ENCODE results near the gene ADGRG3. TPM values are rescaled to one million over a fixed set of nuclear protein-coding genes. Genes with fewer than 3 reads are reported as not detected.

The ADGRG3 gene
- total and polyA plus RNA-seq, 9 of the 15 experiments (the other 6 are each of a cell fraction or from before 2014, with no cell fraction given), result 0.09 to 0.52 (median 0.14) TPM; not detected in 3

DNA sequence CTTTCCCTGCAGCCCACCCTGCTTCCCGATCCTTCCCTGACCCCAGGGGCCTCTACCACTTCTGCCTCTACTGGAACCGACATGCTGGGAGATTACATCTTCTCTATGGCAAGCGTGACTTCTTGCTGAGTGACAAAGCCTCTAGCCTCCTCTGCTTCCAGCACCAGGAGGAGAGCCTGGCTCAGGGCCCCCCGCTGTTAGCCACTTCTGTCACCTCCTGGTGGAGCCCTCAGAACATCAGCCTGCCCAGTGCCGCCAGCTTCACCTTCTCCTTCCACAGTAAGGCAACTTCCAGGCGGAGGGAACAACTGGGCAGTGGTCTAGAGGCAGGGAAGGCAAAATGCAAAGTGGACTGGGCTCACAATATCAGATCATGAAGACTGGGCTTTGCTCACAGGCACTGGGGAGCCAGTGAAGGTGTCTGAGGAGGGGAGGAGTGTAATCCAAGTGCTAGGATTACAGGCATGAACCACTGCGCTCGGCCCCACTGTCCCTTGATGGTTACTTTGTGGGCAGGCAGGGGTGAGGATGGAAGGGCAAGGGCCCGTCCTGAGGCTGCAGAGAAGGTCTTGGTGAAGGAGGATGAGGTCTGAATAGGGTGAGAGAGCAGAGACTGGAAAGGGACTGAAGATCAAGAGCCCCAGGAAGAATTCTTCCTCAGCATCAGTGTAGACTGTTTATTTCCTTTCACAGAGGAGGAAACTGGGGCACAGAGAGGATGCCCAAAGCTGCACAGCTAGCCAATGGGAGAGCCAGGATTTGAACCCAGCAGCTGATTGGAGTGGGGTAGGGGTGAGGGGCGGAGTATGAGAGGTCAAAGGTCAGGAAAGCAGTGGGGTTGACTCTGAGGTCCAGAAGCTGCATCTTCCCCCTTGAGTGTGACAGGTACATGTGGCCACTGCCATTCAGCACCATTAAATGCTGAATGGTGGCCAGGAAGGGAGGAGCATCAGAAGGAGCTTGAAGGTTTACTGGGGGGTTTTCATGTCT lies 16.5 kb upstream of the ADGRG3 start:
- no peak overlapping the region for H3K9ac ChIP-seq (ENCODE audit: insufficient read depth in 1 of 2, low read depth in 2 of 2, low read length in 2 of 2)
- H3K9me3 ChIP-seq (replicated peaks; ENCODE audit: control insufficient read depth, insufficient read depth, low read depth, low read length), result no peaks in the 10 kb centered on the region
- intact Hi-C loops (cut with micrococcal nuclease) (loop anchor here (10.0 kb wide), 1 partner anchor 213 kb away; no protein-coding TSS in a partner anchor), in situ Hi-C loops (cut with MboI) (no loop called here)
- no peaks in the 10 kb centered on the region for H3K9me1 ChIP-seq (ENCODE audit: control insufficient read depth, insufficient read depth, low read length)
- H3K27me3 ChIP-seq (ENCODE audit: control insufficient read depth in 2 of 2, insufficient read depth in 2 of 2, low read length in 2 of 2), result peaks cover 0 to 3% of the 10 kb centered on the region in 2 experiments; a peak in 1 of 5 replicates
- no peak overlapping the region for H3K4me3 ChIP-seq
- H2AFZ ChIP-seq (ENCODE audit: low read depth, low read length), result no peak overlapping the region
- POLR2A ChIA-PET, result interaction anchor here (0.6 to 1.3 kb wide), 2 partner anchors 10 to 114 kb away, joined by 3 to 4 read pairs; no protein-coding TSS in a partner anchor
- ATAC-seq, result peak; percentile 57
- DNase-seq (ENCODE audit: extremely low read depth in 1 of 4, low spot score in 3 of 4), result peak in 3 of 4 experiments; percentile 45 to 56 (median 47)
- no TSS peak for BruUV-seq (replicated peaks)
- WGBS (ENCODE audit: insufficient coverage, low coverage, missing lambda C conversion rate), result 19% methylated on average over 8 of the region's 10 CpGs
- H3K4me2 ChIP-seq (ENCODE audit: insufficient read depth, low read length), result no peak overlapping the region
- no peak overlapping the region for H3K27ac ChIP-seq (ENCODE audit: extremely low read depth, low read depth, low read length)
- H3K79me2 ChIP-seq (ENCODE audit: control insufficient read depth, insufficient read depth, low read length), result no peaks in the 10 kb centered on the region
- H3K4me1 ChIP-seq (replicated peaks in 1 of 2; ENCODE audit: control insufficient read depth in 2 of 2, insufficient read depth in 2 of 2, low read length in 2 of 2), result peaks cover 0 to 17% of the 10 kb centered on the region in 2 experiments; a peak in 2 of 5 replicates
- 0 out of 2 replicates have a peak, but pooled peaks cover 7% of the 10 kb centered on the region for H4K20me1 ChIP-seq (replicated peaks; ENCODE audit: control insufficient read depth, insufficient read depth, low read length)
- CTCF ChIA-PET (ENCODE audit: low intra/inter-chr PET ratio), result interaction anchor here (0.6 to 4.4 kb wide), 2 partner anchors 69 to 343 kb away, joined by 3 to 44 read pairs; no protein-coding TSS in a partner anchor
- H3K36me3 ChIP-seq (ENCODE audit: control insufficient read depth, insufficient read depth, low read length), result no peaks in the 10 kb centered on the region
- no peak for FAIRE-seq
- TF ChIP-seq HLTF (IDR thresholded peaks at IDR 0.05) (no peak), SMARCA5 (IDR thresholded peaks at IDR 0.05) (peak; percentile 47; the same call in 1 of the 2 replicates), KLF1 (tag; IDR thresholded peaks at IDR 0.05) (no peak), MAZ (CRISPR knock-in tag; conservative IDR thresholded peaks at IDR 0.05 in 1 of 2, IDR thresholded peaks at IDR 0.05 in 1 of 2) (peak in 1 of 2 experiments; percentile 24; a peak in 1 of 4 replicates), BHLHE40 (IDR thresholded peaks at IDR 0.05; ENCODE audit: low read length) (0 out of 2 replicates have a peak, but pooled peaks have one; percentile 32), ZFPM2 (CRISPR knock-in tag; IDR thresholded peaks at IDR 0.05) (no peak), MEIS2 (IDR thresholded peaks at IDR 0.05; ENCODE audit: partially characterized antibody) (peak; percentile 35), RBM25 (IDR thresholded peaks at IDR 0.05; ENCODE audit: low read depth, low read length, severe bottlenecking) (peak; percentile 49), PHF8 (IDR thresholded peaks at IDR 0.05; ENCODE audit: borderline replicate concordance, low read length) (no peak)
- TF ChIP-seq, protein P1, sequence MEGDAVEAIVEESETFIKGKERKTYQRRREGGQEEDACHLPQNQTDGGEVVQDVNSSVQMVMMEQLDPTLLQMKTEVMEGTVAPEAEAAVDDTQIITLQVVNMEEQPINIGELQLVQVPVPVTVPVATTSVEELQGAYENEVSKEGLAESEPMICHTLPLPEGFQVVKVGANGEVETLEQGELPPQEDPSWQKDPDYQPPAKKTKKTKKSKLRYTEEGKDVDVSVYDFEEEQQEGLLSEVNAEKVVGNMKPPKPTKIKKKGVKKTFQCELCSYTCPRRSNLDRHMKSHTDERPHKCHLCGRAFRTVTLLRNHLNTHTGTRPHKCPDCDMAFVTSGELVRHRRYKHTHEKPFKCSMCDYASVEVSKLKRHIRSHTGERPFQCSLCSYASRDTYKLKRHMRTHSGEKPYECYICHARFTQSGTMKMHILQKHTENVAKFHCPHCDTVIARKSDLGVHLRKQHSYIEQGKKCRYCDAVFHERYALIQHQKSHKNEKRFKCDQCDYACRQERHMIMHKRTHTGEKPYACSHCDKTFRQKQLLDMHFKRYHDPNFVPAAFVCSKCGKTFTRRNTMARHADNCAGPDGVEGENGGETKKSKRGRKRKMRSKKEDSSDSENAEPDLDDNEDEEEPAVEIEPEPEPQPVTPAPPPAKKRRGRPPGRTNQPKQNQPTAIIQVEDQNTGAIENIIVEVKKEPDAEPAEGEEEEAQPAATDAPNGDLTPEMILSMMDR (IDR thresholded peaks at IDR 0.05 in 2 of 3, conservative IDR thresholded peaks at IDR 0.05 in 1 of 3; ENCODE audit: insufficient read depth in 2 of 3, low read depth in 1 of 3, low read length in 3 of 3), result peak; percentile 30 to 50 (median 41); a peak in 4 of 6 replicates
- TF ChIP-seq, protein P2, sequence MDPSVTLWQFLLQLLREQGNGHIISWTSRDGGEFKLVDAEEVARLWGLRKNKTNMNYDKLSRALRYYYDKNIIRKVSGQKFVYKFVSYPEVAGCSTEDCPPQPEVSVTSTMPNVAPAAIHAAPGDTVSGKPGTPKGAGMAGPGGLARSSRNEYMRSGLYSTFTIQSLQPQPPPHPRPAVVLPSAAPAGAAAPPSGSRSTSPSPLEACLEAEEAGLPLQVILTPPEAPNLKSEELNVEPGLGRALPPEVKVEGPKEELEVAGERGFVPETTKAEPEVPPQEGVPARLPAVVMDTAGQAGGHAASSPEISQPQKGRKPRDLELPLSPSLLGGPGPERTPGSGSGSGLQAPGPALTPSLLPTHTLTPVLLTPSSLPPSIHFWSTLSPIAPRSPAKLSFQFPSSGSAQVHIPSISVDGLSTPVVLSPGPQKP (CRISPR knock-in tag; IDR thresholded peaks at IDR 0.05), result no peak
- TF ChIP-seq, protein P3, sequence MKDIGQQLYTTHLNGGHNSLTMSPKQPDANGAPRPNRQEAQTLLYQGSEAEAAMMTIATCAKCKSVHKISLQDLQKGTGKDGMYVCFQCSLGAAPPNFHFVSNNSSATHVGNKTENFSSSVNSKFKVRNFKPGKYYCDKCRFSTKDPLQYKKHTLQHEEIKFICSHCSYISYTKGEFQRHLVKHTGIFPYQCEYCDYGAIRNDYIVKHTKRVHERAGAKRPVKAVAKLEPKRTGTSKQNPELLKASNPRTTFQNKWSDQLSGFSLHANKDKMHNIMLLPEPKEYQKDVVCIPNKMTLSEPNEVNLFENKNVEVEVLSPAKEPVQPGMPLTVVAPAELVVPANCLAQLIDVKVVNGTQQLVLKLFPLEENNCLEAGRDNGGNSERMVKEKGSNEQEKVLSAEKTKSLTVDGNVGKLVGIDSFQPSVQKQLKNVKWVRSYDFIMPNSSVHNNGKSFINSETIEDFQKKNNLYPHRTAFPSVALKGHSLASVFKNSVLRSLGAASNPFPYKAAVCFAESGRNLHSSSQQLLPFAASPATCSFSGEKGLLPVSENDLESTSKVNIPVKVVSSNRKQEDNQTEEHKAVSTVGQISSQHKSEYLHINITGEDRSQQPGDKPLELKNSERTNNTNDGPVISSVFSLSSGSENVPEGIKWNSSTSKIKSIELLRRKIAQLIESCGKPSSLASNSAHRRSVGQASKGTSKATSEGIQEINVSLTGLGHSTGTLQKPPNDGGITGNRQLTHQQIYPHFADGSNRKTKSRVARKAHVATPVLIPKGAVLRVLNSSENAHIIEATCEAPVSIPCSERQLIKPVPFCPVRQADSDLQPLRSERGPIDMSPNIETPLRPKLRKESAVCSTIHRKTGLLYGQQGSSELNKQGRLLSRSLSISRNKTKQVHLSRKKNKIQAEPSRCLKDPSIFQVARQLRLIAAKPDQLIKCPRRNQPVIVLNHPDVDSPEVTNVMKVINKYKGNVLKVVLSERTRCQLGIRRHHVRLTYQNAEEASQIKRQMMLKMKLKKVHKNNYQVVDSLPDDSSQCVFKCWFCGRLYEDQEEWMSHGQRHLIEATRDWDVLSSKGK (CRISPR knock-in tag; IDR thresholded peaks at IDR 0.05), result no peak
